Caco-2 (cell line): ENCODE measurements around the gene MGAT4A. TPM values are rescaled to one million over a fixed set of nuclear protein-coding genes. Genes with fewer than 3 reads are reported as not detected.
A peak's percentile ranks its signal among the peaks of the same experiment; 100 is the strongest.

Experiments
- BruUV-seq: library from RNA; stranded (reverse); fragments of 400-500 nt; replicated peaks from 2 replicates; lab custom pipeline; 2021; lab: Mats Ljungman, UMichigan
- CTCF ChIA-PET: fragments of 300-600 bp; sonication (Branson Sonifier 250); formaldehyde crosslinking; loops from one replicate; lab custom pipeline; 2022; ENCODE audit warnings: antibody characterized with exemption; lab: Charles Lee
- POLR2A ChIA-PET: fragments of 300-600 bp; sonication (Branson Sonifier 250); formaldehyde crosslinking; loops from one replicate; lab custom pipeline; 2022; ENCODE audit warnings: antibody characterized with exemption; lab: Charles Lee
- DNase-seq, 2 experiments: peaks; one replicate each; pipeline versions ENCODE4 v3.0.0 to v3.0.0-alpha.2; 2020 to 2022
- H3K27me3 ChIP-seq: replicated peaks from 2 replicates; pipeline ENCODE4 v1.6.0; 2011; ENCODE audit warnings: low read length; ENCODE audit not compliant: control insufficient read depth, insufficient read depth
- H3K36me3 ChIP-seq: 2 replicates; pipeline ENCODE4 v1.5.1; 2011; ENCODE audit warnings: low read length; ENCODE audit not compliant: control insufficient read depth, insufficient read depth
- H3K4me1 ChIP-seq: fragments of 250-450 bp; sonication (Bioruptor Pico); 2 replicates; pipeline ENCODE4 v1.5.1; 2020; ENCODE audit warnings: mild to moderate bottlenecking
- H3K4me3 ChIP-seq: 2 replicates; pipeline ENCODE4 v1.5.1; 2011; ENCODE audit warnings: low read depth, mild to moderate bottlenecking, control low read depth, low read length
- H3K9me3 ChIP-seq: fragments of 250-450 bp; sonication (Bioruptor Pico); 2 replicates; pipeline ENCODE4 v1.5.1; 2020; ENCODE audit warnings: mild to moderate bottlenecking, moderate library complexity
- H3K27ac Mint-ChIP-seq: one replicate; pipeline ENCODE4 v1.8.0; 2022; ENCODE audit warnings: mixed read lengths; ENCODE audit not compliant: unreplicated experiment
- H3K27me3 Mint-ChIP-seq: one replicate; pipeline ENCODE4 v1.8.0; 2022; ENCODE audit warnings: mixed read lengths; ENCODE audit not compliant: insufficient read depth, unreplicated experiment
- H3K36me3 Mint-ChIP-seq: one replicate; pipeline ENCODE4 v1.8.0; 2022; ENCODE audit warnings: mild to moderate bottlenecking, mixed read lengths; ENCODE audit not compliant: insufficient read depth, unreplicated experiment
- H3K4me1 Mint-ChIP-seq: one replicate; pipeline ENCODE4 v1.8.0; 2022; ENCODE audit warnings: low read depth, mixed read lengths; ENCODE audit not compliant: unreplicated experiment
- H3K4me3 Mint-ChIP-seq: one replicate; pipeline ENCODE4 v1.8.0; 2022; ENCODE audit warnings: mild to moderate bottlenecking, moderate library complexity, mixed read lengths; ENCODE audit not compliant: unreplicated experiment
- H3K9me3 Mint-ChIP-seq: one replicate; pipeline ENCODE4 v1.8.0; 2022; ENCODE audit warnings: mixed read lengths; ENCODE audit not compliant: unreplicated experiment
- intact Hi-C: fragments of 100-400 bp; cut with micrococcal nuclease; formaldehyde crosslinking; loops from one replicate; pipeline ENCODE4 v1.10.0; 2022; ENCODE audit not compliant: unreplicated experiment
- total RNA-seq: library from RNA; stranded (reverse); gene quantifications from 2 replicates; pipeline ENCODE4 v1.2.3, GENCODE V29; 2022
- TF ChIP-seq, protein P1 (sequence below), 2 experiments: fragments of 200-600 bp in 1 of 2; IDR thresholded peaks; 1 replicate in 1 of 2; 2 replicates in 1 of 2; pipeline versions ENCODE4 v1.5.1 to v1.8.0; 2011 to 2022; ENCODE audit warnings: antibody characterized with exemption in 1 of 2, control low read depth in 1 of 2, inconsistent platforms in 1 of 2, low read depth in 1 of 2, low read length in 1 of 2, mild to moderate bottlenecking in 1 of 2, moderate library complexity in 1 of 2; ENCODE audit not compliant: insufficient read depth in 1 of 2, severe bottlenecking in 1 of 2, unreplicated experiment in 1 of 2

Gene MGAT4A
- total RNA-seq, 1 experiment from 2014 or later = 63.7 TPM

DNA sequence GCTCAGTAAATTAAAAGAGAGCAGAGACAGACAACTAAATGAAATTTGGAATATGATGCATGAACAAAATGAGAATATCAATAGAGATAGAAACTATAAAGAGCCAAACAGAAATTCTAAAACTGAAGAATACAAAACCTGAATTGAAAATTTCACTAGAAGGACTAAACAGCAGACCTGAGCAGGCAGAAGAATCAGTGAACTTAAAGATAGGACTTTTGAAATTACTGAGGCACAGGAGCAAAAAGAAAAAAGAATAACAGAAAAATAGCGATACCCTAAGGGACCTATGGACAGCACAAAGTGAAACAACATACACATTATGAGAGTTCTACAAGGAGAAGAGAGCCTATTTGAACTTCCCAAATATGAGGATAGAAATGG is 80.9 kb downstream of the MGAT4A start:
- H3K27ac Mint-ChIP-seq = peak overlapping the region; percentile 4
- H3K4me1 ChIP-seq = no peaks in the 10 kb centered on the region
- H3K9me3 Mint-ChIP-seq = no peaks in the 10 kb centered on the region
- peaks cover 1% of the 10 kb centered on the region; the same call in 1 of the 2 replicates for H3K36me3 ChIP-seq
- peaks cover 17% of the 10 kb centered on the region for H3K4me1 Mint-ChIP-seq
- ChIA-PET CTCF (interaction anchor here (0.5 to 1.3 kb wide), 17 partner anchors 15 to 416 kb away, joined by 3 to 21 read pairs (median 5); partner anchors contain the start of genes COA5, MGAT4A and UNC50), POLR2A (no interaction called here)
- no peaks in the 10 kb centered on the region for H3K27me3 Mint-ChIP-seq
- no TSS peak for BruUV-seq
- intact Hi-C loops = loop anchor here (1.0 to 2.0 kb wide), 4 partner anchors 53 to 416 kb away; no protein-coding TSS in a partner anchor
- TF ChIP-seq, protein P1, sequence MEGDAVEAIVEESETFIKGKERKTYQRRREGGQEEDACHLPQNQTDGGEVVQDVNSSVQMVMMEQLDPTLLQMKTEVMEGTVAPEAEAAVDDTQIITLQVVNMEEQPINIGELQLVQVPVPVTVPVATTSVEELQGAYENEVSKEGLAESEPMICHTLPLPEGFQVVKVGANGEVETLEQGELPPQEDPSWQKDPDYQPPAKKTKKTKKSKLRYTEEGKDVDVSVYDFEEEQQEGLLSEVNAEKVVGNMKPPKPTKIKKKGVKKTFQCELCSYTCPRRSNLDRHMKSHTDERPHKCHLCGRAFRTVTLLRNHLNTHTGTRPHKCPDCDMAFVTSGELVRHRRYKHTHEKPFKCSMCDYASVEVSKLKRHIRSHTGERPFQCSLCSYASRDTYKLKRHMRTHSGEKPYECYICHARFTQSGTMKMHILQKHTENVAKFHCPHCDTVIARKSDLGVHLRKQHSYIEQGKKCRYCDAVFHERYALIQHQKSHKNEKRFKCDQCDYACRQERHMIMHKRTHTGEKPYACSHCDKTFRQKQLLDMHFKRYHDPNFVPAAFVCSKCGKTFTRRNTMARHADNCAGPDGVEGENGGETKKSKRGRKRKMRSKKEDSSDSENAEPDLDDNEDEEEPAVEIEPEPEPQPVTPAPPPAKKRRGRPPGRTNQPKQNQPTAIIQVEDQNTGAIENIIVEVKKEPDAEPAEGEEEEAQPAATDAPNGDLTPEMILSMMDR (IDR thresholded peaks at IDR 0.05; ENCODE audit: insufficient read depth in 1 of 2, low read depth in 1 of 2, low read length in 1 of 2, severe bottlenecking in 1 of 2, unreplicated experiment in 1 of 2) = no peak
- no peak overlapping the region for H3K4me3 ChIP-seq
- DNase-seq = no peak
- H3K4me3 Mint-ChIP-seq = no peak overlapping the region
- H3K36me3 Mint-ChIP-seq = peaks cover 21% of the 10 kb centered on the region
- H3K27me3 ChIP-seq = no peaks in the 10 kb centered on the region
- H3K9me3 ChIP-seq = no peaks in the 10 kb centered on the region

DNA sequence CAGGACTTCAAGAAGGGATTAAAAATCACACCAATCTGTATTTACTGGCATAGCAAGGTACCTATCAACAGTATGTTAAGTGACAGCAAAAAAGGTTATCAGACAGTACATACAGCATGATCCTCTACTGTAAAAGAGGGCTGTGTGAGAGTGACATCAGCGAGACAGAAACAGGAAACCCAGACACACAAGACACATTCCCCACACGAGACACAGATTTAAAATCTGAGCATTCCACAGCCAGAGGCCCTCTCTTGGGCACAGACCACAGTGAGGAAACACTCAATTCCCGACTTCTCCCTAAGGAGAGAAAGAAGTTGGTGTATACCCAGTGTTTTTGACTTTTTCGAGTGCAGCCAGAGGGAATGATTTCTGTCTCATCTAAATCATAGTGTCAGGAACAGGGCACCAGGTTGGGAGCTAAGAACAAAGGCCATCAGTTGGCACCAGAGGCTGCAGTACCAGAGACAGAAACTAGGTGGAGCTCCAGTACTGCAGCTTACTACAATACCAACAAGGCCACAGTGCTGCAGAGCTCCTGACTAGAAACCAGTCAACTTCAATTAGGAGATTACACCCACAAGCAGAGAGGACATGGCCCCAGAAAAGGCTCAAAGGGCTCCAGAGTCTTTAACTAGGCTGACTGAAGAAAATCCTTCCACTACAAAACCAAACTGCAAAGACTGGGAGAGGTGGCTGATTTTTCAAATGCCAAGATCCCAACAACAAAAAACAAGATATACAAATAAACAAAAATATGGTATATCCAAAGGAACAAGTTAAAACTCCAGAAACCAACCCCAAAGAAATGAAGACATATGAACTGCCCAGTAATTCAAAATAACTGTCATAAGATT is 81.6 kb downstream of the MGAT4A start:
- no peak overlapping the region for H3K4me3 Mint-ChIP-seq
- H3K36me3 Mint-ChIP-seq = peaks cover 21% of the 10 kb centered on the region
- no peaks in the 10 kb centered on the region for H3K27me3 ChIP-seq
- no peaks in the 10 kb centered on the region for H3K27me3 Mint-ChIP-seq
- H3K36me3 ChIP-seq = peaks cover 1% of the 10 kb centered on the region; the same call in 1 of the 2 replicates
- TF ChIP-seq, protein P1 (IDR thresholded peaks at IDR 0.05; ENCODE audit: insufficient read depth in 1 of 2, low read depth in 1 of 2, low read length in 1 of 2, severe bottlenecking in 1 of 2, unreplicated experiment in 1 of 2) = peak; percentile 95 to 98
- intact Hi-C loops = loop anchor here (1.0 to 2.0 kb wide), 4 partner anchors 53 to 417 kb away; no protein-coding TSS in a partner anchor
- peak; percentile 82 to 84 for DNase-seq
- no peaks in the 10 kb centered on the region for H3K9me3 ChIP-seq
- H3K4me1 ChIP-seq = no peaks in the 10 kb centered on the region
- peaks cover 17% of the 10 kb centered on the region for H3K4me1 Mint-ChIP-seq
- H3K27ac Mint-ChIP-seq = peak overlapping the region; percentile 4
- no TSS peak for BruUV-seq
- CTCF ChIA-PET = interaction anchor here (0.5 to 1.3 kb wide), 22 partner anchors 15 to 419 kb away, joined by 3 to 21 read pairs (median 4); partner anchors contain the start of genes COA5, MGAT4A and UNC50
- POLR2A ChIA-PET = no interaction called here
- no peaks in the 10 kb centered on the region for H3K9me3 Mint-ChIP-seq
- H3K4me3 ChIP-seq = no peak overlapping the region

DNA sequence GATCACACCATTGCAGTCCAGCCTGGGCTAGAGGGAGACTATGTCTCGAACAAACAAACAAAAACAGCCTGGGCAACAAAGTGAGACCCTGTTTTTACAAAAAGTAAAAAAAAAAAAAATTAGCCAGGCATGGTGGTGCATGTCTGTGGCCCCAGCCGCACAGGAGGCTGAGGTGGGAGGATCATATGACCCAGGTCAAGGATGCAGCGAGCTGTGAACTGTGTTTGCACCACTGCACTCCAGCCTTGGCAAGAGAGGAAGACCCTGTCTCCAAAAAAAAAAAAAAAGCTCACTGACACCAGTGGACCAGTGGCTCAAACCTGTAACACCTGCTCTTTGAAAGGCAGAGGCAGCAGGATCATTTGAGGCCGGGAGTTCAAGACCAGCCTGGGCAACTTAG is 82.5 kb downstream of the MGAT4A start:
- intact Hi-C loops = loop anchor here (2.0 kb wide), 1 partner anchor 54 kb away; no protein-coding TSS in a partner anchor
- TF ChIP-seq, protein P1 (IDR thresholded peaks at IDR 0.05; ENCODE audit: insufficient read depth in 1 of 2, low read depth in 1 of 2, low read length in 1 of 2, severe bottlenecking in 1 of 2, unreplicated experiment in 1 of 2) = no peak

More for the DNA sequence above, 82.5 kb downstream of the MGAT4A start:
- no peak overlapping the region for H3K4me3 Mint-ChIP-seq
- peaks cover 17% of the 10 kb centered on the region for H3K4me1 Mint-ChIP-seq
- ChIA-PET POLR2A (interaction anchor here (0.6 kb wide), 1 partner anchor 33 kb away, joined by 4 read pairs; no protein-coding TSS in a partner anchor), CTCF (no interaction called here)
- DNase-seq = no peak
- Histone ChIP-seq H3K4me3 (no peak overlapping the region), H3K9me3 (no peaks in the 10 kb centered on the region), H3K27me3 (no peaks in the 10 kb centered on the region), H3K36me3 (peaks cover 1% of the 10 kb centered on the region; the same call in 1 of the 2 replicates), H3K4me1 (0 out of 2 replicates have a peak, but pooled peaks cover 2% of the 10 kb centered on the region)
- H3K9me3 Mint-ChIP-seq = no peaks in the 10 kb centered on the region
- H3K27me3 Mint-ChIP-seq = no peaks in the 10 kb centered on the region
- no TSS peak for BruUV-seq
- H3K36me3 Mint-ChIP-seq = peaks cover 21% of the 10 kb centered on the region
- no peak overlapping the region for H3K27ac Mint-ChIP-seq
